Sigmoid colon (tissue), 7 donors: ENCODE results near the gene DCAF7. TPM values are rescaled to one million over a fixed set of nuclear protein-coding genes. Genes with fewer than 3 reads are reported as not detected.

Experiments
- DNase-seq: peaks from one replicate; pipeline ENCODE4 v3.0.0-alpha.2; 2019
- H3K27ac ChIP-seq, 4 donors: fragments of 200-600 bp; sonication (generic); one replicate each; pipeline ENCODE4 v1.5.1; 2016 to 2019; ENCODE audit warnings: mild to moderate bottlenecking in 1 of 4
- H3K27me3 ChIP-seq, 3 donors: fragments of 200-600 bp; sonication (generic); one replicate each; pipeline ENCODE4 v1.5.1; 2019; ENCODE audit warnings: mild to moderate bottlenecking in 1 of 3
- H3K36me3 ChIP-seq, 4 donors: fragments of 200-600 bp; sonication (generic); one replicate each; pipeline ENCODE4 v1.5.1; 2016 to 2019
- H3K4me1 ChIP-seq, 4 donors: fragments of 200-600 bp; sonication (generic); one replicate each; pipeline ENCODE4 v1.5.1; 2017 to 2019
- H3K4me3 ChIP-seq, 4 donors: fragments of 200-600 bp; sonication (generic); one replicate each; pipeline ENCODE4 v1.5.1; 2017 to 2019; ENCODE audit warnings: mild to moderate bottlenecking in 2 of 4, moderate library complexity in 1 of 4
- H3K9me3 ChIP-seq, 4 donors: fragments of 200-600 bp in 3 of 4; sonication (generic) in 3 of 4; one replicate each; pipeline versions ENCODE4 v1.5.1 to v1.6.1; 2013 to 2019
- CTCF ChIP-seq, 4 experiments: fragments of 450-650 bp in 3 of 4; fragments of 200-600 bp in 1 of 4; IDR thresholded peaks; one replicate each; pipeline ENCODE4 v1.5.1; 2016 to 2019; ENCODE audit warnings: antibody characterized with exemption in 4 of 4, mild to moderate bottlenecking in 3 of 4, moderate library complexity in 2 of 4
- EP300 ChIP-seq, 4 donors: sonication (generic); formaldehyde crosslinking; IDR thresholded peaks; one replicate each; pipeline ENCODE4 v1.6.1; 2017; ENCODE audit warnings: antibody characterized with exemption in 4 of 4
- POLR2A ChIP-seq, 2 donors: fragments of 450-650 bp; IDR thresholded peaks; one replicate each; pipeline ENCODE4 v1.6.1; 2016; ENCODE audit warnings: antibody characterized with exemption in 2 of 2, mild to moderate bottlenecking in 2 of 2, moderate library complexity in 2 of 2
- POLR2AphosphoS5 ChIP-seq, 4 donors: sonication (generic); formaldehyde crosslinking; IDR thresholded peaks; one replicate each; pipeline ENCODE4 v1.6.1; 2017; ENCODE audit warnings: antibody characterized with exemption in 4 of 4
- WGBS, 2 donors: extraction: QIAGEN DNeasy Blood & Tissue Kit; methylation state at CpG; one replicate each; pipeline ENCODE4 v1.1.7; 2013; 5-methylcytosine and 5-hydroxymethylcytosine counted together
- intact Hi-C: fragments of 100-400 bp; cut with DNase I; formaldehyde crosslinking; loops from one replicate; pipeline ENCODE4 v1.15.1; 2023
- polyA plus RNA-seq, 3 donors: library from polyadenylated mRNA; stranded (reverse); fragments of 200-250 nt; gene quantifications; one replicate each; pipeline ENCODE4 v1.2.3, GENCODE V29; 2013
- total RNA-seq, 4 donors: library from RNA; depleted of rRNA; stranded (reverse); fragments of >200 nt; gene quantifications; one replicate each; pipeline ENCODE4 v1.1.0, GENCODE V29; 2016
- donor health status: healthy with polysubstance abuse.
- donor health status: Bipolar disorder and iron deficiency.
- donor health status: healthy.

Gene DCAF7
- total and polyA plus RNA-seq, 7 donors = 14.4 to 34.6 (median 23.1) TPM

GRCh38 chr17:63530557-63531021, 19.7 kb upstream of the DCAF7 start:
- 89 to 92% methylated on average over 3 of the region's 3 CpGs for WGBS, 2 donors
- no peak for DNase-seq

GRCh38 chr17:63531022-63531965, 19.0 kb upstream of the DCAF7 start:
- no peak overlapping the region for H3K4me3 ChIP-seq
- H3K36me3 ChIP-seq = no peaks in the 10 kb centered on the region
- DNase-seq = no peak
- H3K27ac ChIP-seq = no peak overlapping the region
- WGBS, 2 donors = 87 to 93% methylated on average over 10 of the region's 10 CpGs
- H3K9me3 ChIP-seq = no peaks in the 10 kb centered on the region
- intact Hi-C loops = no loop called here
- TF ChIP-seq POLR2AphosphoS5 (IDR thresholded peaks at IDR 0.05) (no peak), POLR2A (IDR thresholded peaks at IDR 0.05) (no peak), EP300 (IDR thresholded peaks at IDR 0.05) (no peak), CTCF (IDR thresholded peaks at IDR 0.05) (no peak)
- H3K4me1 ChIP-seq = no peaks in the 10 kb centered on the region
- H3K27me3 ChIP-seq = no peaks in the 10 kb centered on the region

More at GRCh38 chr17:63530557-63531021, 19.7 kb upstream of the DCAF7 start:
- no peaks in the 10 kb centered on the region for H3K36me3 ChIP-seq
- intact Hi-C loops = no loop called here
- TF ChIP-seq POLR2A (IDR thresholded peaks at IDR 0.05) (no peak), CTCF (IDR thresholded peaks at IDR 0.05) (no peak), POLR2AphosphoS5 (IDR thresholded peaks at IDR 0.05) (no peak), EP300 (IDR thresholded peaks at IDR 0.05) (no peak)
- H3K9me3 ChIP-seq = no peaks in the 10 kb centered on the region
- peaks cover 0 to 2% (median 0%) of the 10 kb centered on the region in 3 donors for H3K27me3 ChIP-seq
- no peak overlapping the region for H3K27ac ChIP-seq
- no peaks in the 10 kb centered on the region for H3K4me1 ChIP-seq
- no peak overlapping the region for H3K4me3 ChIP-seq

- H3K27ac ChIP-seq = no peak overlapping the region
- no peak for DNase-seq
- no peaks in the 10 kb centered on the region for H3K9me3 ChIP-seq
- H3K4me1 ChIP-seq = peaks cover 0 to 9% (median 8%) of the 10 kb centered on the region in 4 donors
- intact Hi-C loops = no loop called here
- peaks cover 9 to 18% (median 18%) of the 10 kb centered on the region in 3 donors for H3K27me3 ChIP-seq
- no peaks in the 10 kb centered on the region for H3K36me3 ChIP-seq
- TF ChIP-seq CTCF (IDR thresholded peaks at IDR 0.05) = no peak
- WGBS, 2 donors = 87 to 90% methylated on average over 20 of the region's 20 CpGs
- no peak overlapping the region for H3K4me3 ChIP-seq
Measured at GRCh38 chr17:63533433-63534077, 16.7 kb upstream of the DCAF7 start.

GRCh38 chr17:63534078-63534570, 16.2 kb upstream of the DCAF7 start:
- Histone ChIP-seq H3K36me3 (no peaks in the 10 kb centered on the region), H3K9me3 (no peaks in the 10 kb centered on the region), H3K27me3 (peaks cover 14 to 24% (median 23%) of the 10 kb centered on the region in 3 donors), H3K4me3 (no peak overlapping the region), H3K4me1 (peaks cover 0 to 10% (median 9%) of the 10 kb centered on the region in 4 donors), H3K27ac (no peak overlapping the region)
- intact Hi-C loops = no loop called here
- 93 to 94% methylated on average over 17 of the region's 17 CpGs for WGBS, 2 donors
- TF ChIP-seq EP300 (IDR thresholded peaks at IDR 0.05) (no peak), POLR2A (IDR thresholded peaks at IDR 0.05) (no peak), POLR2AphosphoS5 (IDR thresholded peaks at IDR 0.05) (no peak), CTCF (IDR thresholded peaks at IDR 0.05) (no peak)
- DNase-seq = no peak
